Endothelial cell of umbilical vein (primary cell): Measurements from ENCODE around the gene TBC1D16. TPM values are rescaled to one million over a fixed set of nuclear protein-coding genes. Genes with fewer than 3 reads are reported as not detected.

Experiments
- BruUV-seq: library from RNA; stranded (reverse); fragments of 400-500 nt; replicated peaks from 2 replicates; lab custom pipeline; 2021; lab: Mats Ljungman, UMichigan
- CTCF ChIA-PET: fragments of 300-600, 350-600 bp; sonication (Branson Sonifier 250); formaldehyde crosslinking; loops from one replicate; lab custom pipeline; 2021; ENCODE audit warnings: antibody characterized with exemption, inconsistent platforms; lab: Charles Lee
- POLR2A ChIA-PET: fragments of 300-600, 350-600 bp; sonication (Branson Sonifier 250); formaldehyde crosslinking; loops from one replicate; lab custom pipeline; 2021; ENCODE audit warnings: antibody characterized with exemption, inconsistent platforms; lab: Charles Lee
- DNase-seq: peaks from one replicate; pipeline ENCODE4 v3.0.0-alpha.2; 2011; ENCODE audit warnings: low read depth, low spot score
- FAIRE-seq: peaks from 2 replicates; lab custom pipeline; 2011; peaks lifted over from hg19 to GRCh38; lab: Jason Lieb, UNC
- H2AFZ ChIP-seq: 2 replicates; pipeline ENCODE4 v1.6.0; 2012; ENCODE audit warnings: low read depth, low read length, control low read depth, inconsistent platforms
- H3K27ac ChIP-seq: 2 replicates; pipeline ENCODE4 v1.5.1; 2011; ENCODE audit warnings: low read depth, mild to moderate bottlenecking, control low read depth, low read length, moderate library complexity; ENCODE audit not compliant: insufficient read depth
- H3K27me3 ChIP-seq, 2 experiments: 2 replicates each; pipeline versions ENCODE4 v1.6.0 to v1.6.1; 2011; ENCODE audit warnings: low read length in 2 of 2, mixed read lengths in 1 of 2; ENCODE audit not compliant: control insufficient read depth in 2 of 2, insufficient read depth in 2 of 2
- H3K36me3 ChIP-seq, 2 experiments: 2 replicates in 1 of 2; 3 replicates in 1 of 2; pipeline ENCODE4 v1.5.1; 2011; ENCODE audit warnings: low read length in 2 of 2, mild to moderate bottlenecking in 1 of 2, moderate library complexity in 1 of 2; ENCODE audit not compliant: control insufficient read depth in 2 of 2, insufficient read depth in 2 of 2; ENCODE audit errors: extremely low read depth in 1 of 2
- H3K4me1 ChIP-seq: 3 replicates; pipeline ENCODE4 v1.5.1; 2011; ENCODE audit warnings: mild to moderate bottlenecking, low read length; ENCODE audit not compliant: control insufficient read depth, insufficient read depth; ENCODE audit errors: extremely low read depth
- H3K4me2 ChIP-seq: 2 replicates; pipeline ENCODE4 v1.6.1; 2011; ENCODE audit warnings: low read length, control low read depth, mixed read lengths; ENCODE audit not compliant: insufficient read depth
- H3K4me3 ChIP-seq, 3 experiments: fragments of 200-600 bp in 1 of 3; sonication (generic), shearing (Covaris generic) in 1 of 3; replicated peaks in 1 of 3; 2 replicates each; pipeline ENCODE4 v1.5.1; 2011 to 2016; ENCODE audit warnings: control low read depth in 3 of 3, low read length in 3 of 3, mild to moderate bottlenecking in 2 of 3, inconsistent platforms in 1 of 3, low read depth in 1 of 3, moderate library complexity in 1 of 3; ENCODE audit not compliant: insufficient read depth in 1 of 3
- H3K79me2 ChIP-seq: 2 replicates; pipeline ENCODE4 v1.6.0; 2012; ENCODE audit warnings: low read length, inconsistent platforms; ENCODE audit not compliant: control insufficient read depth, insufficient read depth
- H3K9ac ChIP-seq: replicated peaks from 2 replicates; pipeline ENCODE3; 2011; ENCODE audit warnings: low read length, control low read depth; ENCODE audit not compliant: insufficient read depth; ENCODE audit errors: extremely low read depth
- H3K9me1 ChIP-seq: replicated peaks from 3 replicates; pipeline ENCODE4 v1.6.0; 2011; ENCODE audit warnings: mild to moderate bottlenecking, low read length; ENCODE audit not compliant: control insufficient read depth, insufficient read depth; ENCODE audit errors: extremely low read depth
- H3K9me3 ChIP-seq: replicated peaks from 2 replicates; pipeline ENCODE4 v1.5.1; 2012; ENCODE audit warnings: low read length, inconsistent platforms; ENCODE audit not compliant: control insufficient read depth, insufficient read depth
- H4K20me1 ChIP-seq: replicated peaks from 2 replicates; pipeline ENCODE3; 2011; ENCODE audit warnings: mild to moderate bottlenecking, low read length; ENCODE audit not compliant: control insufficient read depth, insufficient read depth; ENCODE audit errors: extremely low read depth
- CTCF ChIP-seq, 2 donors: IDR thresholded peaks; 1 replicate in 1 of 2; 2 replicates in 1 of 2; pipeline ENCODE4 v1.5.1; 2011; ENCODE audit warnings: low read length in 2 of 2, mild to moderate bottlenecking in 2 of 2, moderate library complexity in 2 of 2, control low read depth in 1 of 2, inconsistent platforms in 1 of 2, low read depth in 1 of 2; ENCODE audit not compliant: insufficient read depth in 1 of 2; ENCODE audit errors: extremely low read depth in 1 of 2
- FOS ChIP-seq: IDR thresholded peaks from 2 replicates; pipeline ENCODE4 v1.6.1; 2011; ENCODE audit warnings: mild to moderate bottlenecking, low read length, moderate library complexity, borderline replicate concordance; ENCODE audit not compliant: insufficient read depth
- GATA2 ChIP-seq: IDR thresholded peaks from 2 replicates; pipeline ENCODE4 v1.7.0; 2011; ENCODE audit warnings: low read depth, mild to moderate bottlenecking, moderate library complexity, mixed read lengths, low read length; ENCODE audit not compliant: insufficient read length, insufficient read depth
- JUN ChIP-seq: IDR thresholded peaks from 2 replicates; pipeline ENCODE4 v1.6.1; 2011; ENCODE audit warnings: borderline replicate concordance, low read depth; ENCODE audit not compliant: insufficient read length, insufficient read depth
- MAX ChIP-seq: IDR thresholded peaks from 2 replicates; pipeline ENCODE4 v1.6.1; 2011; ENCODE audit not compliant: insufficient read depth, insufficient read length
- POLR2A ChIP-seq: IDR thresholded peaks from 2 replicates; pipeline ENCODE4 v1.6.1; 2012; ENCODE audit warnings: low read depth, mild to moderate bottlenecking, control low read depth, low read length
- dilution Hi-C: fragments of 300-500 bp; cut with MboI; formaldehyde crosslinking; loops from one replicate; pipeline ENCODE4 v1.15.0; 2019; ENCODE audit warnings: low sequenced_read_pairs; ENCODE audit not compliant: extremely low pct_ligation_motif_present
- intact Hi-C: fragments of 100-400 bp; cut with micrococcal nuclease; formaldehyde crosslinking; loops from one replicate; pipeline ENCODE4 v1.10.0; 2022
- polyA plus RNA-seq, 4 experiments: library from polyadenylated mRNA; depleted of rRNA in 3 of 4; stranded (reverse) in 3 of 4; unstranded in 1 of 4; fragments of >200 nt; gene quantifications; 2 replicates each; pipeline versions ENCODE4 v1.2.1 to v1.2.3, GENCODE V29; 2011 to 2012; ENCODE audit warnings: missing spikeins in 1 of 4
- total RNA-seq: library from RNA; stranded (reverse); gene quantifications from 2 replicates; pipeline ENCODE4 v1.2.3, GENCODE V29; 2021

The TBC1D16 gene
- total and polyA plus RNA-seq, 2 donors (not counting 3 experiments of a cell fraction or from before 2014, with no cell fraction given): 12.9 to 48.6 TPM

GRCh38 chr17:79916506-79916905 lies 119.2 kb downstream of the TBC1D16 start:
- ChIA-PET POLR2A (no interaction called here), CTCF (interaction anchor here (0.8 to 2.8 kb wide), 9 partner anchors 33 to 175 kb away, joined by 3 to 10 read pairs (median 4); no protein-coding TSS in a partner anchor)
- DNase-seq (no peak), FAIRE-seq (no peak)
- no peaks in the 10 kb centered on the region for H3K9me1 ChIP-seq
- H3K27ac ChIP-seq: no peak overlapping the region
- no peak overlapping the region for H3K9ac ChIP-seq
- no peak overlapping the region for H3K4me2 ChIP-seq
- no peak overlapping the region for H2AFZ ChIP-seq
- no peaks in the 10 kb centered on the region for H3K79me2 ChIP-seq
- H3K36me3 ChIP-seq: no peaks in the 10 kb centered on the region
- dilution Hi-C loops: no loop called here
- peaks cover 6% of the 10 kb centered on the region for H3K4me1 ChIP-seq
- no peaks in the 10 kb centered on the region for H4K20me1 ChIP-seq
- no peak for TF ChIP-seq POLR2A
- TF ChIP-seq MAX: no peak
- no peak for TF ChIP-seq FOS
- no peak for TF ChIP-seq JUN
- TF ChIP-seq CTCF (IDR thresholded peaks at IDR 0.05; ENCODE audit: extremely low read depth in 1 of 2, insufficient read depth in 1 of 2, low read depth in 1 of 2, low read length in 2 of 2): no peak
- no peak for TF ChIP-seq GATA2
- H3K27me3 ChIP-seq: no peaks in the 10 kb centered on the region
- BruUV-seq: no TSS peak
- intact Hi-C loops: no loop called here
- no peaks in the 10 kb centered on the region for H3K9me3 ChIP-seq
- no peak overlapping the region for H3K4me3 ChIP-seq
